ENCODE measurements around the gene CA4.

Gene CA4

DNA sequence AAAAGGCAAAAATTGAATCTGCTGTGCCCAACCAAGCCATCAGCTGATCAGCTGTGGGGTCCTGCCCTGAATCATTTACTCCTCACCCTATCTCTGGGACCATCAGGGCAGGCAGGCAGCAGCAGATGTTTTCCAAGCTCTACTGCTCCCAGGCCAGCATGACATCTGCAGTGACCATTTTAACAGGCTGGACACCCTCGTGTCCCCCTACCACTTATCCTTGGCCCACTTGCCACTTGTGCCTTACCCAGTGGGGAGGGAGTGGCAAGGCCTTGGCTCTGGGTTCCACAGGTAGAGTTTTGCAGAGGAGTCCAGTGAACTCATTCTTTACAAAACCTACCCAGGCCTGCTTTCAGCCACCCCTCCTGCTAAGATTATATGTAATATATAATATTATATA, 12.0 kb upstream of the CA4 start:
- TF ChIP-seq, protein P1, sequence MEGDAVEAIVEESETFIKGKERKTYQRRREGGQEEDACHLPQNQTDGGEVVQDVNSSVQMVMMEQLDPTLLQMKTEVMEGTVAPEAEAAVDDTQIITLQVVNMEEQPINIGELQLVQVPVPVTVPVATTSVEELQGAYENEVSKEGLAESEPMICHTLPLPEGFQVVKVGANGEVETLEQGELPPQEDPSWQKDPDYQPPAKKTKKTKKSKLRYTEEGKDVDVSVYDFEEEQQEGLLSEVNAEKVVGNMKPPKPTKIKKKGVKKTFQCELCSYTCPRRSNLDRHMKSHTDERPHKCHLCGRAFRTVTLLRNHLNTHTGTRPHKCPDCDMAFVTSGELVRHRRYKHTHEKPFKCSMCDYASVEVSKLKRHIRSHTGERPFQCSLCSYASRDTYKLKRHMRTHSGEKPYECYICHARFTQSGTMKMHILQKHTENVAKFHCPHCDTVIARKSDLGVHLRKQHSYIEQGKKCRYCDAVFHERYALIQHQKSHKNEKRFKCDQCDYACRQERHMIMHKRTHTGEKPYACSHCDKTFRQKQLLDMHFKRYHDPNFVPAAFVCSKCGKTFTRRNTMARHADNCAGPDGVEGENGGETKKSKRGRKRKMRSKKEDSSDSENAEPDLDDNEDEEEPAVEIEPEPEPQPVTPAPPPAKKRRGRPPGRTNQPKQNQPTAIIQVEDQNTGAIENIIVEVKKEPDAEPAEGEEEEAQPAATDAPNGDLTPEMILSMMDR (IDR thresholded peaks at IDR 0.05; ENCODE audit: low read depth, low read length, missing control alignments), result no peak
- DNase-seq (ENCODE audit: low read depth), result no peak
- H3K4me3 ChIP-seq (ENCODE audit: low read depth, low read length), result no peak overlapping the region

DNA sequence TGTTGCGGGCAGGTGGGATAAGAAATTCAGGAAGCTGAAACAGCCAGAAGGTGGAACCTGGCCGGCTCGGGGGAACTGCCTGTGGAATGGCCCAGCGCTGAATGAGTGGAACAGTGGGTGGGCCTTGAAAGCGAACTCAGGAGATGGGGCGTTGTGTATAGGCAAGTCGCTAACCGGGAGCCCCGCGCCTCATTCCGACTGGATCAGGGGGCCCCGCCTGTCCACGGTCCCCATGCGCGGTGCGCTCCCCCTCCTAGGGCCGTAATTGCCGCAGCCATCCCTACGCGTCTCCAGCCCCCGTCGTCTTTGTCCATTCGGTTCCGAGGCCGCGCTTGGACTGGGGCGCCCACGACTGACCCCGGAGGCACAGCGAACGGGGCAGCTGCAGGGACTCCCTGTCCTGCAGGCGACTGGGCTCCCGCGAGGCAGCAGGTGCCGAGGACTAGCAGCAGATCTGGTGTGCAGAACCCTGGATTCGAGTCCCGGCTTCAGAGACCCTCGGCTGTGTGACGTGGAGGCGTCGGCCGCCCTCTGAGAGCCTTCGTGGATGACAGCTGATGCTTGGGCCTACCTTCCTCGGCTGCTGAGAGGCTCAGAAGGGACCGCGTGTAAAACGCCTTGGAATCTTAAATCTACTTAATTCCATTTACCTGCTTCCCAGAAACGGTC, 10.9 kb upstream of the CA4 start:
- H3K4me3 ChIP-seq (ENCODE audit: low read depth, low read length), result no peak overlapping the region
- TF ChIP-seq, protein P1 (IDR thresholded peaks at IDR 0.05; ENCODE audit: low read depth, low read length, missing control alignments), result no peak
- no peak for DNase-seq (ENCODE audit: low read depth)

DNA sequence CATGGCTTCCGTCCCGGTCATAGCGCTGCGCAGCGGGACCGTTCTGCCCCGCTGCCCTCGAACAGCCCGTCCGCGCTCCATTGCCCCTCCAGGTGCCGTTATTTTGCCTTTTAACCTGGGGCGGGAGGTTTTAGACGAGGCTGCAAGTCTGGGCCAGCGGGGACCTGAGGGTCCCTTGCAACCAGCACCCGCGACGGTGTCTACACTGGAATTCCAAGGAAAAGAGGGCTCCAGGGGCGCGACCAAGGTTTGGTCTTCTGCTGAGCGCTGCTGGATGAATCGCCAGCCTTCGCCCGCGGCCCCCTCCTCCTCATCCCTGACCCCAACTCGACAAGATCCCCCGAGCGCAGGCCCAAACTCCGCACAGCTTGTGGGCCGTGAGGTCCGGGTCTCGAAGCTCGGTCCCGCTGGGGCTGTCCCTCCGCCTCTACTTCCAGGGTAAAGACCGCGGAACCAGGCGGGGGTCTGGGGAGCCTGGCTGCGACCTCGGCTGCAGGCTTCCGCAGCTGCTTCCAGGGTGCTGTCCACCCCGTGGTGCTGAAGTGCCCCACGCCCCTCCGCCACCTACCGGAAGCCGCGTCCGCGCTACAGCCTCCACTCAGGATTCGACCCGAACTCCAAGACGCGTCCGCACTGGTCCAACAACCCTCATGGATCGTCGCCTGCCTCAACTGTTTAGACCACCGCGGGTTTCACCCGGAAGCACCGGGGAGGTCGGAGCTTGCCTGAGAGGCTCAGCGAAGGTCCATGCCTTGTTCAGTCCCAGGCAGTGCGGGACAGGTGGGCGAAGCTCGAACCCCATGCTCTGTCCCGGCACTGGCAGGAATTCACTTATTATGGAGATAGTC, 10.1 kb upstream of the CA4 start:
- TF ChIP-seq, protein P1 (IDR thresholded peaks at IDR 0.05; ENCODE audit: low read depth, low read length, missing control alignments), result peak; percentile 50
- H3K4me3 ChIP-seq (ENCODE audit: low read depth, low read length), result no peak overlapping the region
- DNase-seq (ENCODE audit: low read depth), result no peak

DNA sequence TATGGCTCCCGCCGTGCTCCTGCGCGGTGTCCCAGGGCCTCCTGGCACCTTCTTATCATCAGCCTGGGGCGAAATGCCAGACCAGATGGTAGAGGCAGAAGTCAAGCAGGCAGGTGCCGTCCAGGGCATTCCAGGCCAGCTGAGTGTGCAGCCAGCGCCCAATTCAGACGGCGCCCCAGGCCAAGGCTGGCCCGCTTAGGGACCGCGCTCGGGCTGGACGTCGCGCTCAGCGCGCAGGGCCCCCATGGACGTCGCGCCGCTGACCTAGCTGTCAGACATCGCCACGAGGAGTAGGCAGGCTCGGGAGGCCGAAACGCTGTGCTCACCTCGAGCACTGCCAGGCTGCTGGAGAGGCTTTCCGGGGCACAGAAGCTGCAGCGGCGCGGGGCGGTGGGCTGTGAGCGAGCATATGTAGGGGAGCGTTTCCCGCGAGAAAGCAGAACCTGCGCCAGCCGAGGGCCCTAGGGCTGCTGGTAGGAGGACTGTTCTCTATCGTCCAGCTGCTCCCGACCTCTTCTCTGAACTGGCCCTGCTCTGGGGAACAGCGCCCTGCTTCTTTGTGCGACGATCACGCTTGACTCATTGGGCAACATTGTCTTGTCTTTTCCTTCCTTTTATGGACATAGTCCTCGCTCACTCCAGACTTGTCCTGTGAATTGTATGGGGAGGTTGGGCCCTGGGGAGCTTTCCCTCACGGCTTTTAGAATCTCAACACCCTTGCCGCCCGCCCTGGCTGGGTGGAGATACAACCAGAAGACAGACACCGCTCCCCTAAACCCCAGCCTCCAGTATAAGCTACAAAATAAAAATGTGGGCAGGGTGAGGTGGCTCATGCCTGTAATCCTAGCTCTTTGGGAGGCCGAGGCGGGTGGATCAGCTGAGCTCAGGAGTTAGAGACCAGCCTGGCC, 8.4 kb upstream of the CA4 start:
- no peak for DNase-seq (ENCODE audit: low read depth)
- TF ChIP-seq, protein P1 (IDR thresholded peaks at IDR 0.05; ENCODE audit: low read depth, low read length, missing control alignments), result peak; percentile 6
- no peak overlapping the region for H3K4me3 ChIP-seq (ENCODE audit: low read depth, low read length)

DNA sequence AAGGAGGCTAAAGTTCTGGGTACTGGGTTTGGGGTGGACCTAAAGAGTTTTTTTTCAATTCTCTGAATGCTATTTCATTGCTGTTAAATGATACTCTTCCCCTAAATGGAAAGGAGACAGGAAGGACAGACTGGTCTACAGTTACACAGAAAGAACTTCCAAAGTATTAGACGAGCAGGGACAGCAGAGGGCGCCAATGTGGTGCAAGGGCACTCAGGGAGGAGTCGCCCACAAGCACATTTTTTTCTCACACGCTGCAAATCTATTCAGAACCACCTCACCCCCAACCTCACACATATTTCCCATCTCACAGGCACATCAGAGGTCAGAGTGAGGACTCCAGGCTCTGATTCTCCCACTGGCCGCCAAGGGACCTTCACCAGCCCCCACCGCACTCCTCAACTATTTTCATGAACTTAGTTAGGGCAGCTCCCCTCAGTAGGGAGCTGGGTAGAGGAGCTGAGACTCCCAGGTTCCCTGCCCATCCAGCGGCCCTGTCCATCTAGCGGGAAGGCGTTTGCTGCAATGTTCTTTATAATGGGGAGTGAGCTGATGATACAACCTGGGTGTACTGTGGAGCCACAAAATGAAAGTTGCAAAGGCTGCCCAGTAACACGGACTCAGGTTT, 6.8 kb upstream of the CA4 start:
- peak; percentile 43 for DNase-seq (ENCODE audit: low read depth)
- TF ChIP-seq, protein P1 (IDR thresholded peaks at IDR 0.05; ENCODE audit: low read depth, low read length, missing control alignments), result peak; percentile 81
- H3K4me3 ChIP-seq (ENCODE audit: low read depth, low read length), result no peak overlapping the region
